Heart left ventricle (tissue), 13 donors: ENCODE measurements around the gene PICALM.
"Not testable (repeated sequence)": the region's sequence is repeated elsewhere in the genome, so short reads cannot be mapped to it uniquely, and the experiment has no call there.

Experiments used
- POLR2A ChIP-seq, 2 donors: fragments of 450-650 bp; IDR thresholded peaks; one replicate each; pipeline ENCODE4 v1.6.1; 2017; ENCODE audit warnings: antibody characterized with exemption in 2 of 2, mild to moderate bottlenecking in 2 of 2, moderate library complexity in 2 of 2
- TF ChIP-seq, protein P1 (sequence below), 12 donors: fragments of 200-600 bp; sonication (generic) in 4 of 12; IDR thresholded peaks; one replicate each; pipeline versions ENCODE4 v1.5.0 to v1.8.0; 2018 to 2022; ENCODE audit warnings: antibody characterized with exemption in 12 of 12, mild to moderate bottlenecking in 5 of 12
- donor health status: ischemic (EF 13 %, LVEDD 7.1; RV severe dilation, severe dysfunction).
- donor health status: DM: no; HTN: yes; CAD: no.
- donor health status: DM: no; HTN: no; CAD: no.
- donor health status: ischemic (EF 25% LVEDD 6.9; RV normal size, moderate dysfunction).
- donor health status: ischemic (EF 25% LVEDD 5.7; RV mildly dilated, moderate dysfunction).
- donor health status: ischemic (EF 35%, LVEDD 5.7; RV mildly dilated, moderate dysfunction).
- donor health status: nonischemic (EF 11% LVEDD 7.7; RV severe dilation, severe dysfunction).
- donor health status: DM: yes; HTN: yes; CAD: no.
- donor health status: PGD.
- donor health status: ischemic (EF 29% LVEDD 5.4; RV normal size, mild dysfunction).
- donor health status: nonischemic (EF 23%, LVEDD 6.1; RV moderate dilation, normal function).

DNA sequence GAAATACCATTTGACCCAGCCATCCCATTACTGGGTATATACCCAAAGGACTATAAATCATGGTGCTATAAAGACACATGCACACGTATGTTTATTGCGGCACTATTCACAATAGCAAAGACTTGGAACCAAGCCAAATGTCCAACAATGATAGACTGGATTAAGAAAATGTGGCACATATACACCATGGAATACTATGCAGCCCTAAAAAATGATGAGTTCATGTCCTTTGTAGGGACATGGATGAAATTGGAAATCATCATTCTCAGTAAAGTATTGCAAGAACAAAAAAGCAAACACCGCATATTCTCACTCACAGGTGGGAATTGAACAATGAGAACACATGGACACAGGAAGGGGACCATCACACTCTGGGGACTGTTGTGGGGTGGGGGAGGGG lies 37.1 kb upstream of the PICALM start:
- TF ChIP-seq, protein P1, sequence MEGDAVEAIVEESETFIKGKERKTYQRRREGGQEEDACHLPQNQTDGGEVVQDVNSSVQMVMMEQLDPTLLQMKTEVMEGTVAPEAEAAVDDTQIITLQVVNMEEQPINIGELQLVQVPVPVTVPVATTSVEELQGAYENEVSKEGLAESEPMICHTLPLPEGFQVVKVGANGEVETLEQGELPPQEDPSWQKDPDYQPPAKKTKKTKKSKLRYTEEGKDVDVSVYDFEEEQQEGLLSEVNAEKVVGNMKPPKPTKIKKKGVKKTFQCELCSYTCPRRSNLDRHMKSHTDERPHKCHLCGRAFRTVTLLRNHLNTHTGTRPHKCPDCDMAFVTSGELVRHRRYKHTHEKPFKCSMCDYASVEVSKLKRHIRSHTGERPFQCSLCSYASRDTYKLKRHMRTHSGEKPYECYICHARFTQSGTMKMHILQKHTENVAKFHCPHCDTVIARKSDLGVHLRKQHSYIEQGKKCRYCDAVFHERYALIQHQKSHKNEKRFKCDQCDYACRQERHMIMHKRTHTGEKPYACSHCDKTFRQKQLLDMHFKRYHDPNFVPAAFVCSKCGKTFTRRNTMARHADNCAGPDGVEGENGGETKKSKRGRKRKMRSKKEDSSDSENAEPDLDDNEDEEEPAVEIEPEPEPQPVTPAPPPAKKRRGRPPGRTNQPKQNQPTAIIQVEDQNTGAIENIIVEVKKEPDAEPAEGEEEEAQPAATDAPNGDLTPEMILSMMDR (IDR thresholded peaks at IDR 0.05): not testable (repeated sequence)
- not testable (repeated sequence) for TF ChIP-seq POLR2A (IDR thresholded peaks at IDR 0.05)
